Activated CD4-positive, alpha-beta T cell treated with anti-CD3 and anti-CD28 coated beads, Interleukin-2, amount 10 ng/mL, durations not matched to agents 24 days and 14 days (primary cell): ENCODE measurements around the gene SRSF3. TPM values are rescaled to one million over a fixed set of nuclear protein-coding genes. Genes with fewer than 3 reads are reported as not detected.
A peak's percentile ranks its signal among the peaks of the same experiment; 100 is the strongest.

Experiments
- DNase-seq: peaks from one replicate; pipeline ENCODE4 v3.0.0; 2022
- H3K27ac Mint-ChIP-seq: one replicate; pipeline ENCODE4 v1.8.0; 2022; ENCODE audit warnings: mild to moderate bottlenecking, mixed read lengths
- H3K27me3 Mint-ChIP-seq: one replicate; pipeline ENCODE4 v1.8.0; 2022; ENCODE audit warnings: mixed read lengths
- H3K36me3 Mint-ChIP-seq: one replicate; pipeline ENCODE4 v1.8.0; 2022; ENCODE audit warnings: low read depth, mild to moderate bottlenecking, mixed read lengths
- H3K4me1 Mint-ChIP-seq: one replicate; pipeline ENCODE4 v1.8.0; 2021; ENCODE audit warnings: mixed read lengths
- H3K4me3 Mint-ChIP-seq: one replicate; pipeline ENCODE4 v1.8.0; 2022; ENCODE audit warnings: mild to moderate bottlenecking, moderate library complexity, mixed read lengths
- H3K9me3 Mint-ChIP-seq: one replicate; pipeline ENCODE4 v1.8.0; 2021; ENCODE audit warnings: mixed read lengths
- intact Hi-C: fragments of 100-400 bp; cut with micrococcal nuclease; formaldehyde crosslinking; loops from one replicate; pipeline ENCODE4 v1.15.1; 2023
- total RNA-seq: library from RNA; stranded (reverse); gene quantifications from 2 replicates; pipeline ENCODE4 v1.2.3, GENCODE V29; 2022

The SRSF3 gene
- total RNA-seq, 1 donor from 2014 or later, result 532 TPM

GRCh38 chr6:36613200-36613995, 19.2 kb downstream of the SRSF3 start:
- peak overlapping the region; percentile 1 for H3K27ac Mint-ChIP-seq
- intact Hi-C loops, result no loop called here
- no peaks in the 10 kb centered on the region for H3K9me3 Mint-ChIP-seq
- H3K27me3 Mint-ChIP-seq, result no peaks in the 10 kb centered on the region
- peaks cover 26% of the 10 kb centered on the region for H3K4me1 Mint-ChIP-seq
- no peak overlapping the region for H3K4me3 Mint-ChIP-seq
- DNase-seq, result no peak
- peaks cover 44% of the 10 kb centered on the region for H3K36me3 Mint-ChIP-seq

DNA sequence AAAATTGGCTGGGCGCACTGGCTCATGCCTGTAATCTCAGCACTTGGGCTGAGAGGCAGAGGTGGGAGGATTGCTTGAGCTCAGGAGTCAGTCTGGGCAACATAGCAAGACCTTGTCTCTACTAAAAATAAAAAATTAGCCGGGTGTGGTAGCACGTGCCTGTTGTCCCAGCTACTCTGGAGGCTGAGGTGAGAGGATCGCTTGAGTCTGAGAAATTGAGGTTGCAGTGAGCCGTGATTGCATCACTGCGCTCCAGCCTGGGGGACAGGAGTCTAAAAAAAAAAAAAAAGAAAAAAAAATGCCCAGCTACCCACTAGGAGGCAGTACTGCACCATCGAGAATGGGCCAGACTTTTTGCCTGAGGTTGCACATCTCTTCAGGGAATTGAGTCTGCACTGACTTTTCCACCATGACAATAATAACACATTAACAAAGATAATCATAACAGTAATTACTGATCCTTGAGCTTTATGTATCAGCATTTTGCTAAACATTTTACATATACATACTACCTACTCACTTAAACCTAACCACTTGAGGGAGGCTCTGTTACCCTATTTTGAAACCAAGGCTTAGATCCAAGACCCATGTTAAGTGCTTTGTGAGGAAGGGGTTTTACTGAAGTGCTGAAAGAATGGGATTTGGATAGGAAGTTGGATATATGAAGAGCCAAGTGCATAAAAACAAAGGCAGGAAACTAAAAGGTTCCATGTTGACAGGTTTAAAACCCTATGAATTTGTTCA, 21.0 kb downstream of the SRSF3 start:
- intact Hi-C loops, result loop anchor here (1.0 kb wide), 1 partner anchor 144 kb away; no protein-coding TSS in a partner anchor

DNA sequence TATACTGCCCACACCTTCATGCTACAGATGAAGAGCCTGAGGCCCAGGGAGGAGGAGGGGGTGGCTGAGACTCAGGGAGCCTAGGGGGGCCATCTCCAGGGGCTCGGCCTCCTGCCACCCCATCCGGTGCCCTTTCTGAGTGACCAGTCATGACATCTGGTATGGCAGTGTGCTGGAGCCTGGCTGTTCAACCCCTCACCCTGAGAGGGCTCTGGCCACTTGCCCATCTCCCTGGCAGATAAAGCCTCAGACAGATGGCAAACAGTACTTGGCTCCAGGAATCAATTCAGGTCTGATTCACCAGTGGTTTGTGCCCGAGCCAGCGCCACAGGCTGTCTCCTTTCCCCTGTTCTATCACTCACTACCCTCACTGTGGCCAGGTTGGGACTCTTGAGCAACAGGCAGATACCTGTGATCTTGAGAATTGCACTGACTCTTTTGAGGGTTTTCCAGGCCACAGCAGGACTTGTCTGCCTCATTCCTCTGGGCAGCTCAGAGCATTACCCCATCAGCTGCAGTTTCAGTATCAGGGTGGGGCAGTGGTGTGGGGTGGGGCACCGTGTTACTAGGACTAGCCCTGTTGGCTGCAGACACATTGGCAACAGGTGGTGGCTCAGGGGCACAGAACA, 22.8 kb downstream of the SRSF3 start:
- intact Hi-C loops, result no loop called here
- DNase-seq, result no peak
- H3K4me3 Mint-ChIP-seq, result no peak overlapping the region
- no peaks in the 10 kb centered on the region for H3K9me3 Mint-ChIP-seq
- no peaks in the 10 kb centered on the region for H3K27me3 Mint-ChIP-seq
- H3K27ac Mint-ChIP-seq, result no peak overlapping the region
- H3K36me3 Mint-ChIP-seq, result peaks cover 16% of the 10 kb centered on the region
- peaks cover 6% of the 10 kb centered on the region for H3K4me1 Mint-ChIP-seq

More for the DNA sequence above, 21.0 kb downstream of the SRSF3 start:
- Mint-ChIP-seq H3K4me1 (peaks cover 14% of the 10 kb centered on the region), H3K27ac (peak overlapping the region; percentile 17), H3K27me3 (no peaks in the 10 kb centered on the region), H3K36me3 (peaks cover 28% of the 10 kb centered on the region), H3K9me3 (no peaks in the 10 kb centered on the region), H3K4me3 (no peak overlapping the region)
- DNase-seq, result peak; percentile 85

- intact Hi-C loops, result no loop called here
Observed at GRCh38 chr6:36618366-36619355, 24.5 kb downstream of the SRSF3 start.

GRCh38 chr6:36621371-36621855, 27.3 kb downstream of the SRSF3 start:
- Mint-ChIP-seq H3K9me3 (no peaks in the 10 kb centered on the region), H3K36me3 (no peaks in the 10 kb centered on the region), H3K27ac (no peak overlapping the region), H3K4me1 (peaks cover 16% of the 10 kb centered on the region), H3K27me3 (no peaks in the 10 kb centered on the region), H3K4me3 (no peak overlapping the region)
- DNase-seq, result no peak
- intact Hi-C loops, result no loop called here

More at GRCh38 chr6:36618366-36619355, 24.5 kb downstream of the SRSF3 start:
- H3K4me3 Mint-ChIP-seq, result no peak overlapping the region
- no peak for DNase-seq
- no peaks in the 10 kb centered on the region for H3K27me3 Mint-ChIP-seq
- H3K4me1 Mint-ChIP-seq, result peaks cover 14% of the 10 kb centered on the region
- no peaks in the 10 kb centered on the region for H3K9me3 Mint-ChIP-seq
- H3K36me3 Mint-ChIP-seq, result peaks cover 8% of the 10 kb centered on the region
- no peak overlapping the region for H3K27ac Mint-ChIP-seq

GRCh38 chr6:36622901-36623546, 28.9 kb downstream of the SRSF3 start:
- Mint-ChIP-seq H3K4me1 (peaks cover 25% of the 10 kb centered on the region), H3K27me3 (no peaks in the 10 kb centered on the region), H3K36me3 (no peaks in the 10 kb centered on the region), H3K9me3 (no peaks in the 10 kb centered on the region), H3K4me3 (no peak overlapping the region), H3K27ac (no peak overlapping the region)
- intact Hi-C loops, result loop anchor here (1.0 kb wide), 3 partner anchors 57 to 136 kb away; no protein-coding TSS in a partner anchor
- no peak for DNase-seq

DNA sequence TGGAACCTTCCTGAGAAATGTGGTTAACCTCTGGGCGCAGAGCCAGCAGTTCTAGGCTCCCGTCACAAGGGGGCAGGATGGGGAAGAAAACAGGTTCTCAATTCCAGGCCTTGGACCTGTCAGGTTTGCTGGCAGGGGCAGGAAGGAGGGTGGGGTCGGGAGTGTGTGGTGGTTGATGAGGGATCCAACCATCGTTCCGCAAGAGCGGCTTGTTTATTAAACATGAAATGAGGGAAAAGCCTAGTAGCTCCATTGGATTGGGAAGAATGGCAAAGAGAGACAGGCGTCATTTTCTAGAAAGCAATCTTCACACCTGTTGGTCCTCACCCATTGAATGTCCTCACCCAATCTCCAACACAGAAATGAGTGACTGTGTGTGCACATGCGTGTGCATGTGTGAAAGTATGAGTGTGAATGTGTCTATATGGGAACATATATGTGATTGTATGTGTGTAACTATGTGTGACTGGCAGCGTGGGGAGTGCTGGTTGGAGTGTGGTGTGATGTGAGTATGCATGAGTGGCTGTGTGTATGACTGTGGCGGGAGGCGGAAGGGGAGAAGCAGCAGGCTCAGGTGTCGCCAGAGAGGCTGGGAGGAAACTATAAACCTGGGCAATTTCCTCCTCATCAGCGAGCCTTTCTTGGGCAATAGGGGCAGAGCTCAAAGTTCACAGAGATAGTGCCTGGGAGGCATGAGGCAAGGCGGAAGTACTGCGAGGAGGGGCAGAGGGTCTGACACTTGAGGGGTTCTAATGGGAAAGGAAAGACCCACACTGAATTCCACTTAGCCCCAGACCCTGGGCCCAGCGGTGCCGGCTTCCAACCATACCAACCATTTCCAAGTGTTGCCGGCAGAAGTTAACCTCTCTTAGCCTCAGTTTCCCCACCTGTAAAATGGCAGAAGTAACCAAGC, 29.6 kb downstream of the SRSF3 start:
- Mint-ChIP-seq H3K4me3 (no peak overlapping the region), H3K27me3 (no peaks in the 10 kb centered on the region), H3K9me3 (no peaks in the 10 kb centered on the region), H3K36me3 (no peaks in the 10 kb centered on the region), H3K27ac (peak overlapping the region; percentile 62), H3K4me1 (peaks cover 25% of the 10 kb centered on the region)
- intact Hi-C loops, result loop anchor here (1.0 kb wide), 3 partner anchors 56 to 135 kb away; no protein-coding TSS in a partner anchor
- peak; percentile 94 for DNase-seq

- Mint-ChIP-seq H3K4me3 (no peak overlapping the region), H3K27ac (no peak overlapping the region), H3K27me3 (no peaks in the 10 kb centered on the region), H3K9me3 (no peaks in the 10 kb centered on the region), H3K4me1 (peaks cover 25% of the 10 kb centered on the region), H3K36me3 (no peaks in the 10 kb centered on the region)
- intact Hi-C loops, result no loop called here
- DNase-seq, result no peak
Observed at GRCh38 chr6:36624461-36625157, 30.4 kb downstream of the SRSF3 start.

DNA sequence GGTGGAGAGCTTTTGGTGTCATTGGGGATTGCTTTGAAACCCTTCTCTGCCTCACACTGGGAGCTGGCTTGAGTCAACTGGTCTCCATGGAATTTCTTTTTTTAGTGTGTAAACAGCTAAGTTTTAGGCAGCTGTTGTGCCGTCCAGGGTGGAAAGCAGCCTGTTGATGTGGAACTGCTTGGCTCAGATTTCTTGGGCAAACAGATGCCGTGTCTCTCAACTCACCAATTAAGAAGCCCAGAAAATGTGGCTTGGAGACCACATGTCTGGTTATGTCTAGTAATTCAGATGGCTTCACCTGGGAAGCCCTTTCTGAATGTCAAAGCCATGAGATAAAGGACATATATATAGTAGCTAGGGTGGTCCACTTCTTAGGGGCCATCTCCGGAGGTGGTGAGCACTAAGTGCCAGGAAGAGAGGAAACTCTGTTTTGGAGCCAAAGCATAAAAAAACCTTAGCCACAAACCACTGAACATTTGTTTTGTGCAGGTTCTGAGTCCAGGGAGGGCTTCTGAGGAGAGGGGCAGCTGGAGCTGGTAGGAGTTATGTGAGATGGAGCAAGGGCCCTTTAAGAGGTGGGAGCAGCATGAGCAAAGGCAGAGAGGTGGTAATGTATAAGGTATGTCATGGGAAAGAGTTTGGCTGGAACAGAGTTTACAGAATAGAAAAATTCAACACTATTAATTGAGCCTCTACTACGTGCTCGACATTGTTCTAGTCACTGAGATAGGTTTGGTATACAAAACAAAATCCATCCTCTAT, 31.2 kb downstream of the SRSF3 start:
- Mint-ChIP-seq H3K9me3 (no peaks in the 10 kb centered on the region), H3K4me1 (peaks cover 27% of the 10 kb centered on the region), H3K27ac (no peak overlapping the region), H3K27me3 (no peaks in the 10 kb centered on the region), H3K36me3 (no peaks in the 10 kb centered on the region), H3K4me3 (no peak overlapping the region)
- intact Hi-C loops, result no loop called here
- no peak for DNase-seq

- Mint-ChIP-seq H3K4me1 (peaks cover 28% of the 10 kb centered on the region), H3K4me3 (no peak overlapping the region), H3K36me3 (no peaks in the 10 kb centered on the region), H3K27me3 (no peaks in the 10 kb centered on the region), H3K27ac (no peak overlapping the region), H3K9me3 (no peaks in the 10 kb centered on the region)
- intact Hi-C loops, result no loop called here
- DNase-seq, result no peak
Observed at GRCh38 chr6:36626636-36627035, 32.5 kb downstream of the SRSF3 start.

DNA sequence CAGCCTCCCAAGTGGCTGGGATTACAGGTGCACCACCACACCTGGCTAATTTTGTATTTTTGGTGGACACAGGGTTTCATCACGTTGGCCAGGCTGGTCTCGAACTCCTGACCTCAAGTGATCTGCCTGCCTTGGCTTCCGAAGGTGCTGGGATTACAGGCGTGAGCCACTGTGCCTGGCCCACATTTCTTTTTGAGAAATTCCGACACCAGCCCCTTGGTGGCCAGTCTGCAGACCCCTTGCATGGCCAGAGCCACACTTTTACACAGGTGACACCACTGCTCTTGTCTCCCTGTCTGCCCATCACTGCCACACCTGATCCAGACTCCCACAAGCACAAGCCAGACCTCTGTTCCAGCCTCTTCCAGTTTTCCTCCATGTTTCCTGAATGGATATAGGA, 33.0 kb downstream of the SRSF3 start:
- H3K27me3 Mint-ChIP-seq, result no peaks in the 10 kb centered on the region
- H3K36me3 Mint-ChIP-seq, result no peaks in the 10 kb centered on the region
- H3K27ac Mint-ChIP-seq, result no peak overlapping the region
- peaks cover 28% of the 10 kb centered on the region for H3K4me1 Mint-ChIP-seq
- no peaks in the 10 kb centered on the region for H3K9me3 Mint-ChIP-seq
- no peak for DNase-seq
- intact Hi-C loops, result no loop called here
- no peak overlapping the region for H3K4me3 Mint-ChIP-seq
